Stimulated activated CD8-positive, alpha-beta memory T cell treated with anti-CD3 and anti-CD28 coated beads, Interleukin-12 subunit alpha, Interleukin-12 subunit beta, amount 100 ng/mL, for 1 hour (primary cell): Measurements from ENCODE around the gene KIF26B.

Source experiments
- DNase-seq: peaks from one replicate; pipeline ENCODE4 v3.0.0-alpha.2; 2020; ENCODE audit warnings: low read depth

Gene KIF26B

DNA sequence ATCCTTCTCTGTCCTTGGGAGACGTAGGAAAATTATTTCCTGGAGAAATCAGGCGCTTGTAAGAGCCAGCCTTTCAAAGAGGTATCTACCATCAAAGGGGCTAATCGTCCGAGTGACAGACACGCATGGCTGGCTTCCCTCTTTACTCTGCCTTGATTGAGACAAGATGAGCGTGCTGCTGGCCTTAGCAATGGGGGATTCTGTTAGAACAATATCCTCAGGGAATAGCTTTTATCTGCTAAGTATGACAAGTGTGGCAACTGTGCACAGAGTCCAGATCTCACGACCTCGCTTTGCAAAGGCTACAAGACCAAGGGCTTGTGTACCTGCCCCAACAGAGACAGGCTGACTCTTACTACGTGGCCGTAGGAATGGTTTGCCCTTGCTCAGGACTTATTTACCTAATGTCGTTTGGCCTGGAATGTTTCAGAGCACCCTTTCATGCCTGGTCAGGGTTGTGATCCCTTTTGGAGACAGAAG, 417.1 kb downstream of the KIF26B start:
- DNase-seq, result no peak

DNA sequence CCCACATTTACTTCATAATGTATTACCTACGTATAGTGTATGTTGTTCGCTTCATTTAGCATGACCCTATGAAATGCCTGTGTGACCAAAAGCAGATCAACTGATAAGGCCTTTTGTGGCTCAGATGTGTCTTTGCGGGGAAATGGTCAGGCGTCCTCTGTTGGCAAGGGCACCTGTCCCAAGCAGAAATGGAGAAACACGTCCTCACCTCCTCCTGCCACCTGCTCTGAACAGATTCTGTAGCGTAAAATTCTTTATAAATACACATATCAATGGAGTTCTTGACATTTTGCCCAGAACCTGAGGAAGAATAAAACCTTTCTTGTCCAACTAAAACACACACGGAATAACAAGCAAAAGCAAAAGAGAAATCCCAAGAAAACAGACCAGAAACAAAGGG, 417.9 kb downstream of the KIF26B start:
- DNase-seq, result no peak

DNA sequence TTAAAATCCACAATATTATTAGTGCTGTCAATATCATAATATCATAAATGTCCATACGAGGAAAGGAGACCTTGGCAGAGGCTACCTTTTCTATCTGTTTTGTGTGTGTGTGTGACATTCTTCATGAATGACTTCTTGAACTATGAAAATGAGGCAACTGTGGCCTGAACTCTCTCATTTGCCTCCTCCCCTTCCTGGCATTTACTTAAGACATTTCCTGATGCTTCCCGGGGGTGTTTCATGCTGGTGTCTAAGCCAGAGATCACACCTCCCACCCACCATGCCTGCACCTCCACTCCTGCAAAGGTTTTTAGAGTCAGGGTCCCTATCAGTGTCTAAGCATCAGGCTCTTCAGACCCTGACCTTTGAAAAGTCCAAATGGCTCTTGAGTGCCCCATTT, 420.9 kb downstream of the KIF26B start:
- no peak for DNase-seq

DNA sequence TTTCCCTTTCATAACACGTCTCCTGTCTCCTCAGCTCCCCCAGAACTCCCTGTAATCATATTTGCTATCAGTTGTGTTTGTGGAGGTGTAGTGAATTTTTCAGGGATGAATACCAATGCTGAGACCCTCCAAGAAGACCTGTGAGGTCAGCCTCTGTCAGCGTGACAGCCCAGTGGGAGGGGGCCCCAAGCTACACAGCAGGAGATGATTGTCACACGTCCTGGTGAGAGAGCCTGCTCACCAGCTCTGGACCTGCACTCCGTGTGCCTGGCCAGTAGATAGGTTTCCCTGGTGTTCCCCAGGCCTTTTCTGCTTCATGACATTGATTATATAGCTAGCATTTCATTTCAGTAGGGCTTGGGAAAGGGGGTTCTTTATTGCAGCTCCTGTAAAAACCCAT, 421.5 kb downstream of the KIF26B start:
- no peak for DNase-seq

DNA sequence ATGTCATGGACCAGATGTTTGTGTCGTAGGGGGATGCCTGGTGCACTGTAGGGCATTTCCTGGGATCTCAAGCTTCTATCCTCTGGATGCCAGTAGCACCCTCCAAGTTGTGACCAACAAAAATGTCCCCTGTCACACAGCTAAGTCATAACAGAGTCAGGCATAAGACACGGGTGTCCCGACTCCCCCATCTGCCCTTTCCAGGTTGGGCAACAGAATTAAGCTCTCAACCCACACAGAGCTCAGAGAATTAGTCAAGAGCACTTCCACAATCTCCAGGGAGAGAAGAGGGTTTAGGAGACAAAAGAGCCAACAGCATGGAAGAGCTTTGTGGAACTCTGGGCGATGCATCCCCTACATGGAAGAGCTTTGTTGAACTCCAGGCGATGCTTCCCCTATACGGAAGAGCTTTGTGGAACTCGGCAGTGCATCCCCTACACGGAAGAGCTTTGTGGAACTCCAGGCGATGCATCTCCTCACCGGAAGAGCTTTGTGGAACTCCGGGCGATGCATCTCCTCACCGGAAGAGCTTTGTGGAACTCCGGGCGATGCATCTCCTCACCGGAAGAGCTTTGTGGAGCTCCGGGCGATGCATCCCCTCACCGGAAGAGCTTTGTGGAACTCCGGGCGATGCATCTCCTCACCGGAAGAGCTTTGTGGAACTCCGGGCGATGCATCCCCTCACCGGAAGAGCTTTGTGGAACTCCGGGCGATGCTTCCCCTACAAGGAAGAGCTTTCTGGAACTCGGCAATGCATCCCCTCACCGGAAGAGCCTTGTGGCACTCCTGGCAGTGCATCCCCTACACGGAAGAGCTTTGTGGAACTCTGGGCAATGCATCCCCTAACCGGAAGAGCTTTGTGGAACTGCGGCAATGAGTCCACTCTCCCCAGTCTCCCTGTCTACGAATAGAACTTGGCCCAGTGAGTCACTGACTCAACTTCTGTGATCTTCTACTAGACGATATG, 422.7 kb downstream of the KIF26B start:
- DNase-seq, result no peak

DNA sequence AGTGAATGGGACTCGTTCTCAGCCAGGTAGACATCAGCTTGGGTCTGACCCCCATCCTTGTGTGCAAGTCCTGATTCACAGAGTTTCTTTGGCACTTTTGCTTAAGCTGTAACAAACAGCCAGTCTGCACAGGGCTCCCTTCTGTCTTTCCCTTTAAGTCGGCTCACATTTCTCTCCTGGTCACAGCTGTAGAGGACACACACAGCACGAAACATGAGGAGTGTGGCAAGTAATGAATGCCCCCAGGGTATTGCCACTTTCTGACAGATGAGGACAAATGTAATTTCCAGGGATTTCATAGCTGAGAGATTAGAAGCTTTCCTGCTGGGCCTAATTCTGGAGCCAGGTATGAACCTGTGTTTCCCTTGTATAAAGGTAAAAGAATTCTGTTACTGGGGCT, 423.5 kb downstream of the KIF26B start:
- DNase-seq, result no peak

DNA sequence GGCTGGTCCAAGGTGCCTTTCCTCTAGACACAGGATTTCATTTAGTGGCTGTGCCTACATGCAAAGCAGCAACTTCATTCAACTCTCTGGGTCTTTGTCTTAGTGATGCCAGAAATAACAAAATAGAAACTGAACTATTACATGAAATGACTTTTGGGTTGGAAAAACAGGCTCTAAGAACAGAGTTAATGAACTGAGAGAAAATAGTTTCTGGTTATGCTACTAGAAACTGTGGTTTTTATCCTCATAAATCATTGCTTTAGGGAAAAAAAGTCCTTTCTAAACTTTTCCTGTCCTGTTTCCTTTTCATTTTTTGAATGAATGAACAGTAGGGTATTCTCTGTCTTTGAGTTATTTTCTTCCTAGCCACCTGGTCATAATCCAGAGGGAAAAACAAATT, 424.0 kb downstream of the KIF26B start:
- DNase-seq, result no peak

DNA sequence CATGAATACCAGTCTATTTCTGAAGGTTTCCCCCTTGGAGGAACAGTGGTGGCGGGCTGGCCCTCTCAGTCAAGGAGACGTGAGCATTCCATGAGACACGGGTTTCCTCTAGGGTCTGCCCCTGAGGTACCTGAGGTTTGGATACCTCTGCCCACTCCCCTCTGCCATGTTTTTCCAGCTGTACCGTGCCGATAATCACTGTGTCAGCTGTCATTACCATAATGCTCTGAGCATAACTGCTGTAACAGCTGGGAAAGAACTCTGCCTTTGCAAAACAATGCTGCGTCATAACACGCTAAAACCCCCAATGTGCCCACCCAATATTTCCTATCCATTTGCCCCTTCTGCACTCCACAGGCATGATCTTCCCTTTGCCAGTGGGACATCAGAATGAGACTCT, 425.1 kb downstream of the KIF26B start:
- no peak for DNase-seq

DNA sequence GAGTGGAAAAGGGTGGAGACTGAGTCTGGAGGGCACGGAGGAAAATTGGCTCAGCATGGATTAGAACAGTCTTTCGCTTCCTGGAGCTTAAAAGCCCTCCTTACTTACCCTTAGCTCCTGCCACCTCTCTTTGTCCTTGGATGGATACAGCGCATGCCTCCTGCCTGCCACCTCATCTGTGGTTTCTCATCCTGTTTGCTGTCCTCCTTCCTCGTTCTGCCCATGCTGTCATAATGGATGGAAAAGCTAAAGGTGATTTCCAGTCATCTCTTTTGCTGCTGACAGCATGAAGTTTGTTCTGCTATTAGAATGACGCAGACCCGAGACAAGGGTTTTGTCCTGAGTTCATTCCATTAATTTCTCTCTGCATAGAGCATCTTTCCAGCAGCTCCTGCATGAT, 425.9 kb downstream of the KIF26B start:
- DNase-seq, result no peak

DNA sequence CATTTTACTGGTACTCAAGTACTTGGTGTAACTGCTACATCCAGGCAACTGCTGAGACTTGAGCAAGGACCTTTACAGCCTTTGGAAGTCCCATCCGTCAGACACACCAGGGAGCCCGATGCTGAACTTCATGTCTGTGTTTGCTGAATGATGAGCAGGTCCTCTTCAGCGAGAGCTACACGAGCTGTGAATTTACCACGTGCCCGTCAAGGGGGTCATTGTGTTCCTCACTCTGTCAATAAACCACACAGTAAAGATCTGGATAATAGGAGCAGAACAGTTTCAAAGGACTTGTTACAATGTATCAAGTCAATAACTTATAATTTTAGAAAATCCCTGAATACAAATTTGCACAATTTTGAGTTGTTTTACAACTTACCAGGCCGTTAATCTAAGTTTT, 427.2 kb downstream of the KIF26B start:
- no peak for DNase-seq

DNA sequence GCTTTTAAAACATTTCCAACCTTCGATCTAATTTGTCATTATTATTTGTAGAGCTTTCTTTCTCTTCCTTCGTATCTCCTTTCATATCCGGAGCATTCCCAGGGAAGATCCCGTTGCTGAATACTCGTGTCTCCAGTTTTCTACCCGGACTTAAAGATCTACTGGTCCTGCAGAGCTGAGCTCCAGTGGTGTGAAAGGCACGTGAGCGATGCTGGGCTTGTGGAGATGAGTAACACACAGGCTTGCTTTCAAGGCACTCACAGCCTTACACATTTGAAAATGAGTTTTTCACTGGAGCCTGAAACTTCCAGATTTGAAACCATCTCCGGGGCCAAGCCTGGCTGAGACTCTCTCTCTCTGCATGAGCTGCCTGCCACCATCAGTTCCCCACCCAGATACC, 428.3 kb downstream of the KIF26B start:
- DNase-seq, result no peak

DNA sequence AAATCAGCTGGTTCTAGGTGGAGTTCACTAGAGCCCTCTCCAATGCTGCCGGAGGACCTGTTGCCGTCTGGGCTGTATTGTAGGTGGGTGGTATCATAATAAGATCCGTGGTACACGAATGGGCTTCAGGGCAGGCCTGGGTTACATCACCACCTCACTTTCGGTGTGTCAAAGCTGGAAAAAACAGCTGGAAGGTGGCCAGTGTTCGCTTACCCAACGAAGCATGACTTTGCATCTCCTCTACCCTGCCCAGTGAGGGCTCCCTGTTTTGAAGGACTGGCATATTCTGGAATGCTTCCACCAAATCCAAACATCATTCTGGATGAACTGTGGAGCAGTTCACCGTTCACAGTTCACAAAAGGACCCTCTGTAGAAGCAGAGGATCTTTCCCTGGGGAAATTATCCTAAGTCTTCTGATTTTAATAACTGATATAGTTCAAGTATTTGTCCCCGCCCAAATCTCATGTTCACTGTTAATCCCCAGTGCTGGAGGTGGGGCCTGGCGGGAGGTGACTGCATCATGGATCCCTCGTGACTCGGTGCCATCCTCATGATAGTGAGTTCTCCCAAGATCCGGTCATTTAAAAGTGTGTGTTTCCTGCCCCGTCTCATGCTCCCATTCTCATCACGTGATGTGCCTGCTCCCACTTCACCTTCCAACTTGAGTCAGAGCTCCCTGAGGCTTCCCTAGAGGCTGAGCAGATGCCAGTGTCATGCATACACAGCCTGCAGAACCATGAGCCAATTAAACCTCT, 429.0 kb downstream of the KIF26B start:
- DNase-seq, result no peak

DNA sequence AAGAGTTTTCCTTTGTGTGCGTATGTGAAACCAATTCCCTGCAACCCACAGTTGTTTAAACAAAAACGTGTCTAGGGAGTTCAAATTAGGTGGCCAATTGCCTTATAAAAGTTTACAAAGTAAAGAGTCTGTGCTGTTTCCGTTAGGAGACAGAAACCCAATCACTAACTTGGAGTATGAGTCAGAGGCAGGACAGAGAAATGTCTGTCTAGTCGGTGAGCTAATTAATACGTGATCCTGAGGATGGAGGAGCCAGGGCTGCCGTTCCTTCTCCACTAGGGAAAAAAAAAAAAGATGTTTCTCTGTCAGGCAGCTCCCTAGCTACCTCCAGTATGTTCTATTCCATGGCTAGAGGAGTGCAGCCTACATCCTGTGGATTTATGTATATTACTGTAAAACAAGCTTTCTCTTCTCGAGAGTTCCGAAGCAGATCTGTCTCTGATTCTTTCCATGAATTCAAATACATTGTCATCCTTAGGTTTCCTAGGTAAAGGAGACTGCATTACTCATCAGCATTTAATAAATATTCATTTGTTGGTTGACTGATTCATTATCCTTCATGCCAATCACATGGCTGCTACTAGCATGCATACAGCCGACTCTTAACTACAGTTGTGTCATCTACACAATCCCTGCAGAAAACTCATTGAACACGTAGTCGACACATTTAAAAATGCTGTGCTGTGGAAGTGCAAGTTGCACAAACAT, 430.6 kb downstream of the KIF26B start:
- DNase-seq, result no peak

DNA sequence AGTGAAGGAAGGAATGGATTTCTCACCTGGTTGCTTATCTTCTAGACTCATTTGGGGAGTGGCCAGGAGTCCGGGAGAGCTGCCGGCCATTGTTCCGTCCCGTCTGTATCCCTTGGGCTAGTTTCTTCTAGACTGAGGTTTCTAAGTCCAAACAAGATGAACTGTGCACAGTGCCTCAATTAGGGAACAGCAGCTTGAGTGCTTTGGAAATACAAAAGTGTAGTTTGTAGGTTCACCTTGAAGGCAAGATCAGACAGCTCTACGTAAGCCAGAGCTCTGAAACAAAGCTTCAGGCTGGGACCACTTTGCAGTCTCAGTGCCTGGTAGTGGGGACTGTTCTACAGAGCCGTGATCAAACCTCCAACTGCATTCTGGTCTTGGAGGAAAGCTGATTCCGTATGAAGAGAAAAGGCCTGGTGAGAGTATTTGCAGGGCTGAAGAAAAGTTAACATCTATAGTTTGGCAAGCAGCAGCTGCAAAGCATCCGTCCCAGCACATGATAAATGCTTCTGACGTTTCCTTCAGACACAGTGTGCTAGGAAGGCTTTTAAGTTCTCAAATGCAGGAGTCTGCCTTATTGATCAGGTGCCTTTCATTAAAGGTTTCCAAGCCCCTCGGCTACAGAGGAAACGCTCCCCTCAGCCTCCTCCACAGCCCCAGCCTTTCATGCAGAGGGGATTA, 432.8 kb downstream of the KIF26B start:
- no peak for DNase-seq

DNA sequence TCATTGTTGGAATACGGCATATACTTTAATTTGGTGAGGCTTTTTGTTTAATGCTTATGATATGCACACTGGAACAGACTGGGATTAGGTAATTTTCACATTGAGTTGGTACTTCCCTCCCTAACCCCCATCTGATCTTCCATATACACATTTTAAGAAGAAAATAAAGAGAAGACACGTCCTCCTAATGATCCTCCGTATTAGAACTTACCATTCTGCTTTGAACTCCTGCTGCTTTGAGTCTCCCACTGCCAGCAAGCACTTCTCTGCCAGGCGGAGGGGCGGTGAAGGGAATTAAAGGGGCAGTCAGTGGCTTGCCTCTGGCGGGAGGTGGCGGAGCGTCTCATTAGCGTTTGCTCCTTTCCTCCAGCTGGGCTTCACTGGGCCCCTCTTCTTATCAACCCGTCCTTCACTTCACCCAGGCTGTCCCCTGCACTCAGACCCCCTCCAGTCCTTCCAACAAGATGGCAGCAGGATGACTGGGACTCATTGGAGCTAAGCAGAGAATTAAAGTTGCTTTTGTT, 433.4 kb downstream of the KIF26B start:
- DNase-seq, result no peak

DNA sequence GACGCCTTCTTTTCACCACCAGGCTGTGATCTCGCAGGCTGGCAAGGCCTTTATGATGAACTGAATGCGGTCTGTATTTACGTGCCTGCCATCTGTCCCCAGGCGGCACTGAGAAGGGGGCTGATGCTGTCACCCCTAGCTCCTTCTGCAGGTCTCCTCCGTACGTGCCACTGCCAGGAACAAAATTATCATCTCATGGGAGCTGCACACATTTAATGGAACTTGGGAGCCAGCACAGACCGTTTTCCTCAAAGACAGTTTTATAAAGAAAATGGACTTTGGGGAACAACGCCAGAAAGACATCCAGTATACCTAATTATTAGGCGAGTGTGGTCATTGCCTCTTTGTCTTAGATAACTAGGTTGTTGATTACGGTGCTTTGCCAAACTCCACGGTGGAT, 434.5 kb downstream of the KIF26B start:
- DNase-seq, result no peak

DNA sequence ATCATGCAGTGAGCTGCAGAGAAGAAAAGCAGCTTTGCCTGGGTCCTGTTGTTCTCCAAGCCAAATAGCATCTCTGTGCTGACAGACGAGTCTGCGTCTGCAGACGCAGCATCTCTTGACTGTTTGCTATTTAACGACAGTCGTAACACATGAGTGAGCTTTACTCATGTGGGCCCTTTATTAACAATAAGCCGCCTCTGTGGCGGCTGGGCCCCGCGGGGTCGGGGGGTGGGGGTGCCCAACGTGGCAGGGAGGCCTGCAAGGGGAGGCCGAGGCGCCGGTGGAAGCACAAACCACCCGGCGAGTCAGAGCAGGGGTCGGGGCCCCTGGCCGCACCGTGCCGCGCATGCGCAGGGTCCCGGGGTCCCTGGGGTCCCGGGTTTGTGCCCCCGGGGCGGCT, 435.1 kb downstream of the KIF26B start:
- no peak for DNase-seq

DNA sequence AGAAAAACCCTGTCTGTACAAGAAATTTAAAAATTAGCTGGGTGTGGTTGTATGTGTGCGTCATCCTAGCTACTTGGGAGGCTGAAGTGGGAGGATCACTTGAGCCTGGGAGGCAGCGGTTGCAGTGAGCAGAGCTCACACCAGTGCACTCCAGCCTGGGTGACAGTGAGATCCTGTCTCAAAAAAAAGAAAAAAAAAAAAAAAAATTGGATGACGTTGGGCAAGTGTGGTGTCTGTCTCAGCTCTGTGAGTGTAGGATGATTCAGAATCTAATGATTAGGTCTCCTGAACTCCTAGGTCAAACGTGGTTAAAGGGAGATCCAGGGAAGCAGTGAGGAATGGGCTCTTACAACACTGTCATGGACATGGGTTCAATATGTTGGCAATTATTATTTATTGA, 435.9 kb downstream of the KIF26B start:
- no peak for DNase-seq

DNA sequence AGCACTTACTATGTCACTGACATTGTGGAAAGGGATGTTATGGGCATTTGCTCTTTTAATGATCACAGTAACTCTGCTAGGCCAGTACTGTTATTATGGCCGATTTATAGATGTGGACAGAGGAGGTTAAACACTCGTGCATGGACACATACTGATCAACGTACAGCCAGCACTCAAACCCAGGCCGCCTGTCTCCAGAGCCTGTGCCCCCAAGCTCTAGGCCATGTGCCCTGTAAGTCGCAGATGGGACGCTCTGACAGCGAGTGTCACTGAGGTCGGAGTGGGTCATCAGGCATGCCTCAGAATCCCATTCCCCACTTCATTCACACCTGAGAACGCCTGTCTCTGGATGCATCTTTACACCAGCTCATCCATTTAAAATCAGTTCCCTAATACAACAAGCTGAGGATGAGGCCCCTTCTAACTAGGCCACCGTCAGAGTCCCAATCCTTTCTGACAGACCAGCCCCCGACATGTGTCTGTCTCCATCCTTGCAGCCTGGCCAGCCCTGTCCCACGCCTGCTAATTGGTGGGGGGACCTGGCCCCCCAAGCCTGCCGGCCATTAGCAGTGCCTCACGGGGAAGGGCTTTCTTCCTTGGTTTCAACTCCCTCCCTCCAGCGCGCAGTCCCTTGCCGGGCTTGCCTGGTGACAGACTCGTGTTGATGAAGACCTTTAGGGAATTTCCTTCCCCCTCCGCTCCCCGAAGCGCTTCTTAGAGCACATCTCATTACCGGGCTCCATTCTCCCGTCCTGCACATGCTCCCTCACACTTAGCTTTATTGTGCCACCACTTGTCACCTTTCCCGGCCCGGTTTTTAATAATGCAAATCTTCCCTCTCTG, 436.8 kb downstream of the KIF26B start:
- DNase-seq, result no peak

DNA sequence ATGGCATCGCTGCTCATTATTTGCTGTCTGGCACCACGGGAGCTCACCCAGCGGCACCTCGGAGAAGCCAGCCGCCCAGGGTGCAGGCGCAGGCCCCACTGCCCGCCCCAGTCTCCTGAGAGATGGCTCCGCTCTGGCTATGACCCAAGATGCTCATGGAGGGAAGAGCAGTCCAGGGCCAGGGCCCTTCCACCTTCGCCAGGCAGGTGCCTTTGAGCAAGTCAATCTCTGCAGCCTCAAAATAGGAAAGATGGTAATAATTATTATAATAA, 437.3 kb downstream of the KIF26B start:
- DNase-seq, result no peak
